Left lobe of liver (tissue), 2 donors: ENCODE data around the gene CALML6. TPM values are rescaled to one million over a fixed set of nuclear protein-coding genes. Genes with fewer than 3 reads are reported as not detected.

Source experiments
- ATAC-seq: fragments of 200-7000 bp; cut with Tn5 transposase; one replicate; pipeline ENCODE4 v1.9.1; 2020; ENCODE audit warnings: mild to moderate bottlenecking, moderate library complexity
- DNase-seq: peaks from one replicate; pipeline ENCODE4 v3.0.0-alpha.2; 2020; ENCODE audit warnings: low spot score
- total RNA-seq: library from RNA; stranded (reverse); gene quantifications from one replicate; pipeline ENCODE4 v1.2.1, GENCODE V29; 2021
- donor health status: DM: no; HTN: no; CAD: no; lungs with moderate emphysema.
- donor health status: DM: no; HTN: yes; CAD: no.

The CALML6 gene
- total RNA-seq, 1 donor from 2014 or later: 1.4 TPM

DNA sequence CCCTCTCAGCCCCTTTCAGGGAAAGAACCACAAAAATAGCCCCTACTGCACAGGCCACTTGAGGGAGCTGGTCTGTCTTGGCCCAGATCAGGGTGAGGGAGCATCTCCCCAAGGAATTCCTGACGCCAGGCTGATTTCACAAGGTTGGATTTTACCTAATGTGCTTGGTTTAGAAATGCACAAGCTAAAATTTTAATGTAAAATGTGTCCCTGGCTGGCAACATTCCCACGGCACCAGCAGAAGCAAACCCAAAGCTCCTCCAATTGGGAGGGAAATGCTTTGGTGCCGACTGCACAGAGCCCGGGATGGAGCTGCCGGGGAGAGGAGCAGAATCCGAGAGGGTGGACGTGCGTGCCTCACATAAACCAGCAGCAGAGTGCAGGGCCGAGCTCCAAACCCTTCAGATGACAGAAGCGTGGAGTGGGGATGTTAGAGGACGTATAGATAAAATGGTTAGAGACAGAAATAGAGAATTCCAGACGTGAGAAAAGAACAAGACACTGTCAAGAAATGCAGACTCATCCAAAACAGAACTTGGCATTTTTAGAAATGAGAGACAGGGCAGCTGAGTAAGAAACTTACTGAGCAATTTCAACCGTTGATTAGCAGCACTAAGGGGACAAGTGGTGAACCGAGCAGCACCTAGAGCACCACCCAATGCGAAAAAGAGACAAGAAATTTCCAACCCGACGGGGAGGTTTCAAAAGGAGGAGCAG lies 45.6 kb downstream of the CALML6 start:
- ATAC-seq (no peak), DNase-seq (no peak)

DNA sequence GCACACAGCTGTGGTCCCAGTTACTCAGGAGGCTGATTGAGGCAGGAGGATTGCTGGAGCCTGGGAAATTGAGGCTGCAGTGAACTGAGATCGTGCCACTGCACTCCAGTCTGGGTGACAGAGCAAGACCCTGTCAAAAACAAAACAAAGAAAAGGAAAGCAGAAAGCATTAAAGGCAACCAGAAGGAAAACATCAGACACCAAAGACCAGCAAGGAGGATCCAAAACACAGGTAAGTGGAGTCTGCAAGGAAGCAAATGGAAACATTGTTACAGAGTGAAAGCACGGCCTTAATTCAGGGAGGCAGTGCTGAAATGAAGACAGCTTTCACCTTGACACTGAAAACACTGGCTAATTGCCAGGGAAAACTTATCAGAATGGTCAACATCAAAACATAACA lies 47.7 kb downstream of the CALML6 start:
- DNase-seq (no peak), ATAC-seq (no peak)

DNA sequence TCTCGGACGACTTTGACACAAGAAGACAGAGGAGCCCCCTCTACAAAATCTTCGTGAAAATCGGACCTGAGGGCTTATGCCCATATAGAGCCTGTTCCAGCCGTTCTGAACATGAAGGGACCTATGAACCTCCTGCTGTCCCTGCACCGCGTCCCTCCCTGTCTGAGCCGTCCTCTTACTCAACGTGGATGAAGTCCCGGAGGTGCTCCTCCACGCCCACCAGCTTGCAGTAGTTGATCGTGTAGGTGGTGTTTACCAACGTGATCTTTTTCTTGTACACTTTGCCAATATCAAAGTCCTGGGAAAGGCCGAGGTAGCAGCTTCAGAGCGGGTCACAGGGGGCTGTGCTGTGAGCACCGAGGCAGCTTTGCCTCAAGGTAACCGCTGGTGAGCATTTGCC lies 48.5 kb downstream of the CALML6 start:
- DNase-seq: no peak
- no peak for ATAC-seq

DNA sequence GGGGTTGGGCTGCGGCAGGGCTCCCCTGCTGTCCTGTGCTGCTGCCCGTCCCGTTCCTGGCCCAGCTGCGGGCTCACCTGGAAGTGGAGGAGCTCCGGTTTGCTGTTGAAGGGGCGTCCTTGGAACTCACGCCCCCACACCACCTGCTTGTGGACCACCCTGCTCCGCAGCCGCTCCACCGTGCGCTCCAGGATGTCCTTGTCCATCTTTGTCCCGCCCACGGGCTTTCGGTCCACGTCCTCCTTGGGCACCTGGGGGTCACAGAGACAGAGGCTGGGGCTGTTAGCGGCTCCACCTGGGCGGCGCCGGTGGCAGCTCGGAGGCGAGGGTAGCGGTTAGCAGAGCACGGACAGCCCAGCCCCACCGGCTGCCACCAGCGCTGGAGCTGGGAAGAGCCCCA lies 49.8 kb downstream of the CALML6 start:
- DNase-seq (no peak), ATAC-seq (no peak)

DNA sequence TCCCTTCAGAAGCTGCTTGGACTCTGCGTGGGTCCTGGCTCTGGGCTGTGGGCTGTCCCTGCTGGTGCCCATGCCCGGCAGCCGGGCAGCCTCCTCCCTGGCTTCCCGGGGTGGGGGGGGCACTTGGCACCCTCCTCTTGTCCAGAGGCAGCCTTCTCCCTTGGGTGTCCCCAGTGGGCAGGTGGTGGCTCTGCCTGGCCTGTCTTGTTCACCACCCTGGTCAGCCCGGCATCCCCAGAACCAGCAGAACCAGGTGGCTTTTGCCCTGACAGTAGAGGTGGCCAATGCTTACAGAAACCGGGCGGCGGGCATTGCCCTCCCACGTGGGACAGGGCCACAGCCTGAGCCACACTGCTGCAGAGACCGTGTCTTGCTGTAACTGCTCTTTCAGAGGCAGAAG lies 50.5 kb downstream of the CALML6 start:
- DNase-seq (no peak), ATAC-seq (no peak)

- DNase-seq: no peak
Measured at GRCh38 chr1:1966071-1966740, 51.1 kb downstream of the CALML6 start.

More at GRCh38 chr1:1966071-1966740, 51.1 kb downstream of the CALML6 start:
- ATAC-seq: peak; percentile 27

Other genes starting within 250 kb of the CALML6 start
- 18.6 TPM for gene SLC35E2B, start 222.5 kb upstream of the CALML6 start, total RNA-seq
- 13.6 TPM for gene CDK11A, start 190.9 kb upstream of the CALML6 start, total RNA-seq
- 136 TPM for gene NADK, start 136.8 kb upstream of the CALML6 start, total RNA-seq
- gene GNB1, start 24.2 kb upstream of the CALML6 start, total RNA-seq: 97.3 TPM
- 11.3 TPM for gene TMEM52, start 4.0 kb downstream of the CALML6 start, total RNA-seq
- 3.5 TPM for gene CFAP74, start 88.5 kb downstream of the CALML6 start, total RNA-seq
- not detected for gene GABRD, start 104.1 kb downstream of the CALML6 start, total RNA-seq
- gene PRKCZ, start 135.2 kb downstream of the CALML6 start, total RNA-seq: 22.1 TPM